ENCODE results near the gene ZKSCAN4.

The ZKSCAN4 gene

DNA sequence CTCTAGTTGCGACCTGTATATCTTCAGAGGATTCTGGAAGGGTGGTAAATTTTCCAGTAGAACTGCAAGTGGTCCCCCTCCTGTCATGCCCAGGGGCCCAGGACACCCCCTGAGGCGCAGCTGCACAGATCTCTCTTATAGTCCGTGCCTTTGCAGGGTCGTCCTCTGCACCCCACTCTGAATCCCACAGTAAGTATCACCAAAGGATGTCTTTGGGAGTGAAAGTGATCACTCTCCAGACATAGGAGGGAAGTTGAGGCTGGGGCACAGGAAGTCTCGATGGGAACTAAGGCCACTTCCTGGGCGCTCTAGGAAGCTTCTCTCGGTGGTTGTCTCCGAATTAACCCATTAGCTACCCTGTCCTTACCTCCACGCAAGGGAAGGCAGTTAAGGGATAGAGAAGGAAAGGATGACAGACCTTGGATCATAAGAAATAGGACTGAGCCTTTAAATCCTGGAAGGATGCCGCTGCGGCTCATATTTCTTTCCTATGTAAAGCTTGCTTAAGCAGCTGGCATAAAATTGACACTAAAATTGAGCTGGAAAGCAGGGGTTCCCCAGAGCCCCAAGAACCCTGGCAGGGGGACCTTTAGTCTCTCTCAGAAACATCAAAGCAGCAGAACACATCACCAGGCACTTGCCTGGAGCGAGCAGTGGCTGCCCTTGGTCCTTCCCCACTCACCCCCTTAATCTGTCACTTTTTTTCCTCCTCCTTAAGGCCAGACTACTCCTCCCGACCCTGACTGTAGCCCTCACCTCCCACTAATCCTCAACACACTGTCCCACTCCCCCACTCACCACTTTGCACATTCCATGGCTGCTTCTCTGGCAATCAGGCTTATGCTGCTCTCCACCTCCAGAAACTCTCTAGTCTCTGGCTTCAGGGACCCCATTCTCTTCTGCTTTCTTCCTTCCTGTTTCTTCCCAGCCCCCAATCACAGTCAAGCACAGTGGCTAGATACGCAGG is at the start of gene ZKSCAN4:
Gene ZKSCAN4 (minus strand): TSS at position 261 of the 967 bp plus-strand sequence. CDS start 289 bp downstream, outside the sequence.
- peak; percentile 46 to 74 for DNase-seq (ENCODE audit: extremely low read depth in 1 of 2, low read depth in 1 of 2)

GRCh38 chr6:28296520-28297060 is 44.5 kb upstream of the ZKSCAN4 start:
- DNase-seq (ENCODE audit: extremely low read depth in 1 of 2, low read depth in 1 of 2), result no peak

GRCh38 chr6:28295326-28295725 is 43.3 kb upstream of the ZKSCAN4 start:
- DNase-seq (ENCODE audit: extremely low read depth in 1 of 2, low read depth in 1 of 2), result no peak

DNA sequence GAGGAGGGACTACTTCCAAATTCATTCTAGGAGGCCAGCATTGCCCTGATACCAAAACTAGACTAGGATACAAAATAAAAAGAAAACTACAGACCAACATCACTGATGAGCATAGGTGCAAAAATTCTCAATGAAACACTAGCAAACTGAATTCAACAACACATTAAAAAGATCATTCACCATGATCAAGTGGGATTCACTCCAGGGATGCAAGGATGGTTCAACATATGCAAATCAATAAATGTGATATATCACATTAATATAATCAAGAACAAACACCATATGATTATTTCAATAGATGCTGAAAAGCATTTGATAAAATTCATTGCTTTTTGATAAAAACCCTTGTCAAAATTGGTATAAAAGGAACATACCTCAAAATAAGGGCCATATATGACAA is 39.5 kb upstream of the ZKSCAN4 start:
- no peak for DNase-seq (ENCODE audit: extremely low read depth in 1 of 2, low read depth in 1 of 2)

DNA sequence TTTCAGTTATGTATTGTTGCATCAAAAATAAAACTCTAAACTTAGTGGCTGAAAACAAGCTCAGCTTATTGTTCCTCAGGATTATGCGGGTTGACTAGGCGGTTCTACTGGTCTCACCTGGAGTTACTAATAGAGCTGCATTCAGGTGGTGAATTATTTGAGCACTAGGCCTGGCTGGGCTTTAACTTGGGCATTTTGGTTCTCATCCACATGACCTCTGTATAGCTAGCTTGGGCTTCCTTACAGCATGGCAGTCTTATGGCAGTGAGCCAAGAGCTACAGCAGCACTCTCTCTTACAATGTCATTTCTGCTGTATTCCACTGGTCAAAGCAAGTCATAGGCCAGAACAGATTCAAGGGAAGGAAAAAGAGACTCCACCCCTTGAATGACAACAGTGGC is 30.9 kb upstream of the ZKSCAN4 start:
- no peak for DNase-seq (ENCODE audit: extremely low read depth in 1 of 2, low read depth in 1 of 2)

DNA sequence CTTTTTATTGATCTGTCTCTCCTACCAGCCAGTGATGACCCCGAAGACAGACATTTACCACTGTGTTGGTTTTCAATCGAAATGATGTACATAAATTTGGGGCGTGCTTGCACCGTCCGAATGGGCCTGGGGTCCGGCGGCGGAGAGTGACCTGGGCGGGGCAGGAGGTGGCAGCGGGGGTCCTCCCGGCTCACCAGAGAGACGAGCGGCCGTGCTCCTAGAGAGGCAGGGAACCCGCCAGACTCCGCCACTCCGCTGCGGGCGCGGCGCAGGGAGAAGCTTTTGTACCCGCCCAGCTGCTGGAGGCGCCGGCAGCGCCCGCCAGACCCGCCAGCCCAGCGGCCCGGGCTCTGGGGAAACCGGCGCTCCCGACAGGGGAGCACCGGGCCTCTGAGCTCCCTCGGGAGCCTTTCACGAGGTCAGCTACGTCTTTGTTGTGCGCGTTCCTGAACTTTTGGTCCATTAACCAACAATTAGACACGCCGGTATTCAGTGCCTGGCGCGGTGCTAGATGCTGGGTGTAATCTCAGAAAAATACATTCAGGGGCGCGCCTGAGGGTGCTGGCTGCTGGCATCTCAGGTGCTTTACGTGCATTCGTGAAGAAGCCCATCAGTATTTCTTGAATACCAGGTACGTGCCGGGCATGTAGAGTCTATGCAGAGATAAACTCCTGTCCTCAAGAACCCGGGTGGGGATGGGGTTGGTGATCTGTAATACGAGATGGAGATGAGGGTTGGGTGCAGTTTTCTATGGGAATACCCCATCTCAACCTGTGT is 29.4 kb upstream of the ZKSCAN4 start, which contains the start of gene PGBD1:
Gene PGBD1 (plus strand): TSS at position 285 of the 777 bp plus-strand sequence. CDS start 2,242 bp downstream, outside the sequence.
- peak; percentile 47 to 63 for DNase-seq (ENCODE audit: extremely low read depth in 1 of 2, low read depth in 1 of 2)

DNA sequence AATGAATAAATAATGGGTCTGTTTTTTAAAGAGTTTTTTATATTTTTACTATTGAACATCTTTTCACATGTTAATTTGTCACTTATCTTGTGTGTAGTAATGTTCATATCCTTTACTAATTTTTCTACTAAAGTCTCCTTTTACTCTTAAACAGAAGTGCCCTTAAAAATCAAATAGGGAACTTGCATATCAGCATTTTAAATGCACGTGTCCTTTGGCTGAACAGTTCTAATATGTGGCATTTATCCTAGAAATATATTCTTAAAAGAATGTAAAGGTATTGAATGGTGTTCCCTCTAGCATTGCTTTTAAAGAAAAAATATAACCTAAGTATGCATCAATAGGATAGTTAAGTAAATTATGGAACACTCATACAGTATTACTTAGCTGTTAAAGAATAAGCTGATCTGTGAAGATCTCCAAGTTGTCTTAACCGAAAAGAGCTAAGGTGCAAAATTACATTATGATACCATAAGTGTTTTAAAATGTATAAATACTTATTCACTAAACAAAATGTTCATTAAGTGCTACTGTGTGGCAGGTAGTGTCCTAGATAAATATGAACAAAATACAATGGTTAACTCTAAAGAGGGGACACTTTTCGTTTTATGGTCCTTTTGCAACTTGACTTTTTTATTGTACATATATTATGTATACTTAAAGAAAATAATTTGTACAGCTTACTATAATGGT is 28.7 kb upstream of the ZKSCAN4 start:
- no peak for DNase-seq (ENCODE audit: extremely low read depth in 1 of 2, low read depth in 1 of 2)

- DNase-seq (ENCODE audit: extremely low read depth in 1 of 2, low read depth in 1 of 2), result no peak
Observed at GRCh38 chr6:28277746-28278145, 25.7 kb upstream of the ZKSCAN4 start.

DNA sequence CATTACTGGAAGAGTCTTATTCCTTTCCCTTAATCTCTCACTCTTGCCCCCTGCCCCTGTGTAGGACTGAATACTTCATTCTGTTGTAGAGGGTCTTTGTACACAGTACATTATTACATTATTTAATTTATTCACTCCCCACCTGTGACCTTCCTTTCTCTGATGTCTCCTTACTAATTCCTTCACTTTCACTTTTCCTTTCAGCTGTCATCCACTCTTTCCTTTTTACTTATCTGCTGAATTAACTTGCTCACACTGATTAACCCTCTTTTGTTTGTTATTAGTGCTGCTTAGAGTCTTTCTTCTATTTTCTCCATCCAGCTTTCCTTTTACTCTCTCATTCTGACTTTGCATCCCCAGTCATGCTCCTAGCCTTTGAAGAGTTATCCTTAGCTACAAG is 22.8 kb upstream of the ZKSCAN4 start:
- DNase-seq (ENCODE audit: extremely low read depth in 1 of 2, low read depth in 1 of 2), result no peak

- no peak for DNase-seq (ENCODE audit: extremely low read depth in 1 of 2, low read depth in 1 of 2)
Observed at GRCh38 chr6:28269492-28269891, 17.4 kb upstream of the ZKSCAN4 start.

DNA sequence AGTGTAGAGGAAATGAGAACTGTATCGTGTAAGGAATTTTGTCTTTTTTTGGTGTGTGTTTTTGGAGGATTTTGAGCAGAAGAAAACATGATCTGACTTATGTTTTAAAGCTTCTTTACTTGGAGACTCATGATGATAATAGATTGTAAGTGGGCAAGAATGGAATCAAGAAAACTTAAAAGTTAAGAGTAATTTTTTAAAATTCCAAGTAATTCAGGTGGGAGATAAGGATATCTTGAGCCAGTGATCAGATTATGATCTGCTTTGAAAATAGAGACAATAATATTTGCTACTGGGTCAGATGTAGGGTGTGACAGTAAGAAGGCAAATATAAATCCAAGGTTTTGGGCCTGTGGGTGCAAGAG is 15.6 kb upstream of the ZKSCAN4 start:
- no peak for DNase-seq (ENCODE audit: extremely low read depth in 1 of 2, low read depth in 1 of 2)

DNA sequence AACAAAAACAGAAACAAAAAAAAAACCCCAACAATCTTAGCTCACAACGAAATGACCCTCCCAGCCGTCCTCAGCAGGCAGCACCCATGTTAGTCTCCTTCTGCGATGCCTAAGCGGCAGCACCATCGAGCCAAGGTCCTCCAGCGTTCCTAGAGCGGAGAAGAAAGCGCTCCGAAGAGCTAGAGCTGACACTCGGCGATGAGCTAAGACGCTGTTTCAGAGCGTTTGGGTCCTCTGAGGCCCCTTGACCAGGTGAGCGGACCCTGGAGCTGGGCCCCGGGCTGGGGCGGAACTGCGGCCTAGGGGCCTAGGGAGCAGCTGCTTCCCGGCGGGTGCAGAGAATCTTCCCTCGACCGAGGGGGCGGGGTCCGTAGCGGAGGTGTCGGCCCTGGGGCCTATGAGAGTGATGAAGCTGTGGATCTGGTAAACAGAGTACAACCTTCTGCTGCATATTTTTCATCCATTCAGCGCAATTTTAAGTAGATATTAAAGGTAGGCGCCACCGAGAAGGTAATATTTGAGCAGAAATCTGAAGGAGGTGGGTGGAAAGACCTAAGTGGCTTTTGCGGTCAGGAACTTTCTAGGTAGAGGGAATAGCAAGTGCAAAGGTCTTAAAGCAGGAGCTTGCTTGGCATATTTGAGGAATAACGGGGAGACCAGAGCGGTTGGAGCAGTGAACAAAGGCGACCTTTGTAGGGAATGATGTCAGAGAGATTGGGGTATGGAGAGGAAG is 15.1 kb upstream of the ZKSCAN4 start, which contains the start of gene ZSCAN26:
Gene ZSCAN26 (plus strand): TSS at position 182 of the 733 bp plus-strand sequence. CDS start 4,777 bp downstream, outside the sequence.
- peak; percentile 54 to 76 for DNase-seq (ENCODE audit: extremely low read depth in 1 of 2, low read depth in 1 of 2)

GRCh38 chr6:28266563-28266961 is 14.5 kb upstream of the ZKSCAN4 start:
- no peak for DNase-seq (ENCODE audit: extremely low read depth in 1 of 2, low read depth in 1 of 2)

- no peak for DNase-seq (ENCODE audit: extremely low read depth in 1 of 2, low read depth in 1 of 2)
Observed at GRCh38 chr6:28264834-28265401, 12.8 kb upstream of the ZKSCAN4 start.

- no peak for DNase-seq (ENCODE audit: extremely low read depth in 1 of 2, low read depth in 1 of 2)
Observed at GRCh38 chr6:28263922-28264321, 11.9 kb upstream of the ZKSCAN4 start.

DNA sequence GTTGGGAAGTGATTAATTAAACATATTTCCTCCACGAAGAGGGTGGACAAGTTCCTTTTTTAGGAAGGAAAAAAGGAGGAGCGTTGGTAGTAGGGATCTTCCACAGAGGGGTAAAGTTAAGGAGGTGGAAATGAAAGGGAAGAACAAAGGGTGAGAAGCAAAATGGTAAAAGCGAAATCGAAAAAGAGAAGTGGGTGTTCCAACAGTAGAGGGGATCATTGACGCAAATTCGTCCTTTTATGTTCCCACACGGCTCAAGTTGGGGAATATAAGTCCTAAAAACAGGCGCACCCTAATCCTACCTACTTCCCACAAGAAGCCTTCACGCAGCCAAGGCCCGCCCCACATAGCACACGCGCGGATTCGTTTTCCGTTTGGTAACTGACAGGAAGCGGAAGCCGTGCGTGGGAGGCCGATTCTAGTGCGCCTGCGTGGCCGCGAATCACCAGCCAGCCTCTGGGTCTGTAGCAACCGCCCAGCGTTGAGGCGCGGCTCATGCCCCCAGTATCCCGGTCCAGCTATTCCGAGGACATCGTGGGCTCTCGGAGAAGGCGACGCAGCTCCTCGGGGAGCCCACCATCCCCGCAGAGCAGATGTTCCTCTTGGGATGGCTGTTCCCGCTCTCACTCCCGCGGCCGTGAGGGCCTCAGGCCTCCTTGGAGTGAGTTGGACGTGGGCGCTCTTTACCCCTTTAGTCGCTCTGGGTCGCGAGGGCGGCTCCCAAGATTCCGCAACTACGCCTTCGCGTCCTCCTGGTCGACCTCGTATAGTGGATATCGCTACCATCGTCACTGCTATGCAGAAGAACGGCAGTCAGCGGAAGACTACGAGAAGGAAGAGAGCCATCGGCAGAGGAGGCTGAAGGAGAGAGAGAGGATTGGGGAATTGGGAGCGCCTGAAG is 7.1 kb upstream of the ZKSCAN4 start, which contains the start of gene NKAPL:
Gene NKAPL (plus strand): TSS at position 421 of the 901 bp plus-strand sequence. CDS start 75 bp downstream, at position 496.
- peak in 1 of 2 donors; percentile 32 for DNase-seq (ENCODE audit: extremely low read depth in 1 of 2, low read depth in 1 of 2)

- DNase-seq (ENCODE audit: extremely low read depth in 1 of 2, low read depth in 1 of 2), result no peak
Observed at GRCh38 chr6:28257042-28257441, 5.0 kb upstream of the ZKSCAN4 start.

DNA sequence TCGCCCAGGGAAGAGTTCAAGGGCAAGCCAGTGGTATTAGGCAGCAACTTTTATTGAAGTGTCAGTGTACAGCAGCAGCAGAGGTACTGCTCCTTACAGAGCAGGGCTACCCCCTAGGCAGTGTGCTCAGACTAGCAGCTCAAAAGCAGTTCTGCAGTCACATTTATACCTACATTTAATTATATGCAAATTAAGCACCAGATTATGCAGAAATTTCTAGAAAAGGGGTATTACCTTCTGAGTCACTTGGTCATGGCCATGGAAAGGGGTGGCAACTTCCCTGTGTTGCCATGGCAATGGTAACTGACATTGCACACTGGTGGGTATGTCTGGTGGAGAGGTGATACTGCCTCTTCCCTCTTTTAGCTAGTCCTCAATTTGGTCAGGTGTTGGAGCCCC is 2.1 kb upstream of the ZKSCAN4 start:
- peak in 1 of 2 donors; percentile 6 for DNase-seq (ENCODE audit: extremely low read depth in 1 of 2, low read depth in 1 of 2)
